Measurements from ENCODE around the gene MACROD2.

- TF ChIP-seq CTCF (IDR thresholded peaks at IDR 0.05; ENCODE audit: low read depth, low read length, missing input control) (no peak), TAF1 (conservative IDR thresholded peaks at IDR 0.05) (no peak), YY1 (IDR thresholded peaks at IDR 0.05) (no peak), REST (IDR thresholded peaks at IDR 0.05) (no peak), FOXA1 (IDR thresholded peaks at IDR 0.05) (no peak), RAD21 (IDR thresholded peaks at IDR 0.05) (no peak), HNF4A (conservative IDR thresholded peaks at IDR 0.05) (no peak)
- TF ChIP-seq, protein P1, sequence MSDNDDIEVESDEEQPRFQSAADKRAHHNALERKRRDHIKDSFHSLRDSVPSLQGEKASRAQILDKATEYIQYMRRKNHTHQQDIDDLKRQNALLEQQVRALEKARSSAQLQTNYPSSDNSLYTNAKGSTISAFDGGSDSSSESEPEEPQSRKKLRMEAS (IDR thresholded peaks at IDR 0.05) = no peak
- TF ChIP-seq, protein P2, sequence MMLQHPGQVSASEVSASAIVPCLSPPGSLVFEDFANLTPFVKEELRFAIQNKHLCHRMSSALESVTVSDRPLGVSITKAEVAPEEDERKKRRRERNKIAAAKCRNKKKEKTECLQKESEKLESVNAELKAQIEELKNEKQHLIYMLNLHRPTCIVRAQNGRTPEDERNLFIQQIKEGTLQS (IDR thresholded peaks at IDR 0.05) = no peak
- TF ChIP-seq, protein P3, sequence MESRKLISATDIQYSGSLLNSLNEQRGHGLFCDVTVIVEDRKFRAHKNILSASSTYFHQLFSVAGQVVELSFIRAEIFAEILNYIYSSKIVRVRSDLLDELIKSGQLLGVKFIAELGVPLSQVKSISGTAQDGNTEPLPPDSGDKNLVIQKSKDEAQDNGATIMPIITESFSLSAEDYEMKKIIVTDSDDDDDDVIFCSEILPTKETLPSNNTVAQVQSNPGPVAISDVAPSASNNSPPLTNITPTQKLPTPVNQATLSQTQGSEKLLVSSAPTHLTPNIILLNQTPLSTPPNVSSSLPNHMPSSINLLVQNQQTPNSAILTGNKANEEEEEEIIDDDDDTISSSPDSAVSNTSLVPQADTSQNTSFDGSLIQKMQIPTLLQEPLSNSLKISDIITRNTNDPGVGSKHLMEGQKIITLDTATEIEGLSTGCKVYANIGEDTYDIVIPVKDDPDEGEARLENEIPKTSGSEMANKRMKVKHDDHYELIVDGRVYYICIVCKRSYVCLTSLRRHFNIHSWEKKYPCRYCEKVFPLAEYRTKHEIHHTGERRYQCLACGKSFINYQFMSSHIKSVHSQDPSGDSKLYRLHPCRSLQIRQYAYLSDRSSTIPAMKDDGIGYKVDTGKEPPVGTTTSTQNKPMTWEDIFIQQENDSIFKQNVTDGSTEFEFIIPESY (IDR thresholded peaks at IDR 0.05) = no peak
Observed at GRCh38 chr20:14877301-14878028, 882.1 kb downstream of the MACROD2 start.

Data from liver (tissue), 3 donors.